Muscle of back (tissue), 13 donors: ENCODE measurements around the gene GAL3ST3. TPM values are rescaled to one million over a fixed set of nuclear protein-coding genes. Genes with fewer than 3 reads are reported as not detected.
"Not testable (repeated sequence)": the region's sequence is repeated elsewhere in the genome, so short reads cannot be mapped to it uniquely, and the experiment has no call there.

Experiments used
- DNase-seq, 3 donors: peaks; one replicate each; pipeline versions ENCODE4 v3.0.0 to v3.0.0-alpha.2; 2013
- long read RNA-seq, 9 donors: transcript quantifications; one replicate each; lab custom pipeline, GENCODE V29; 2026
- polyA plus RNA-seq, 10 donors: library from polyadenylated mRNA; unstranded; fragments of 120-200 nt; gene quantifications; one replicate each; pipeline ENCODE4 v1.2.1, GENCODE V29; 2013; ENCODE audit not compliant: insufficient read length in 10 of 10

Gene GAL3ST3
- polyA plus RNA-seq = 1 to 10 TPM in 2 of 10 donors, under 1 TPM in 8; 0.22 to 1.1 (median 0.57) TPM
- long read RNA-seq, donor 1 = 0 reads
- long read RNA-seq, donor 2 = 0 reads
- long read RNA-seq, donor 3 = 0 reads
- long read RNA-seq, donor 4, partial matches to known transcripts = 0 of 1 reads
- long read RNA-seq, donor 4, other reads (novel, unspliced or antisense) = 0 of 1 reads
- long read RNA-seq, donor 5, partial matches to known transcripts = 0 of 2 reads
- long read RNA-seq, donor 5, other reads (novel, unspliced or antisense) = 0 of 2 reads
- long read RNA-seq, donor 6, partial matches to known transcripts = 109 of 109 reads
- long read RNA-seq, donor 6, other reads (novel, unspliced or antisense) = 0 of 109 reads
- long read RNA-seq, donor 7 = 0 reads
- long read RNA-seq, donor 8, partial matches to known transcripts = 93 of 107 reads
- long read RNA-seq, donor 8, other reads (novel, unspliced or antisense) = 14 of 107 reads
- long read RNA-seq, donor 9 = 0 reads

- peak in 1 of 3 donors; percentile 20 for DNase-seq
These were observed at the start of gene GAL3ST3 for GRCh38 chr11:66048547-66049323. Gene GAL3ST3 (minus strand): TSS chr11:66049161. CDS start chr11:66045415, 3,746 bp downstream.

- DNase-seq = not testable (repeated sequence)
These were observed 43.2 kb upstream of the GAL3ST3 start for GRCh38 chr11:66092125-66092524.

GRCh38 chr11:66090288-66090687 is 41.3 kb upstream of the GAL3ST3 start:
- DNase-seq = no peak

GRCh38 chr11:66089067-66089466 is 40.1 kb upstream of the GAL3ST3 start:
- DNase-seq = no peak

GRCh38 chr11:66087148-66087908 is 38.4 kb upstream of the GAL3ST3 start:
- no peak for DNase-seq

- DNase-seq = no peak
These were observed 36.0 kb upstream of the GAL3ST3 start for GRCh38 chr11:66084821-66085475.

GRCh38 chr11:66083767-66084166 is 34.8 kb upstream of the GAL3ST3 start:
- no peak for DNase-seq

- DNase-seq = no peak
These were observed 34.2 kb upstream of the GAL3ST3 start for GRCh38 chr11:66082946-66083698.

GRCh38 chr11:66081505-66081904 is 32.5 kb upstream of the GAL3ST3 start:
- peak in 2 of 3 donors; percentile 13 to 31 for DNase-seq

- peak; percentile 13 to 56 (median 19) for DNase-seq
These were observed 31.3 kb upstream of the GAL3ST3 start for GRCh38 chr11:66080055-66080817.

GRCh38 chr11:66078949-66079348 is 30.0 kb upstream of the GAL3ST3 start:
- DNase-seq = not testable (repeated sequence)

- DNase-seq = no peak
These were observed 29.0 kb upstream of the GAL3ST3 start for GRCh38 chr11:66077927-66078326.

- DNase-seq = no peak
These were observed 27.6 kb upstream of the GAL3ST3 start for GRCh38 chr11:66076561-66076960.

- no peak for DNase-seq
These were observed 26.3 kb upstream of the GAL3ST3 start for GRCh38 chr11:66075273-66075672.

- no peak for DNase-seq
These were observed 24.7 kb upstream of the GAL3ST3 start for GRCh38 chr11:66073669-66074068.

- no peak for DNase-seq
These were observed 23.6 kb upstream of the GAL3ST3 start for GRCh38 chr11:66072518-66072917.

GRCh38 chr11:66072081-66072480 is 23.1 kb upstream of the GAL3ST3 start:
- no peak for DNase-seq

GRCh38 chr11:66071381-66071801 is 22.4 kb upstream of the GAL3ST3 start:
- DNase-seq = no peak

GRCh38 chr11:66070604-66071380 is 21.8 kb upstream of the GAL3ST3 start:
- peak in 2 of 3 donors; percentile 62 to 75 for DNase-seq
